ENCODE data around the gene NME7. TPM values are rescaled to one million over a fixed set of nuclear protein-coding genes. Genes with fewer than 3 reads are reported as not detected.

Gene NME7
- total and polyA plus RNA-seq, 7 donors = 4.4 to 39.9 (median 20.1) TPM

DNA sequence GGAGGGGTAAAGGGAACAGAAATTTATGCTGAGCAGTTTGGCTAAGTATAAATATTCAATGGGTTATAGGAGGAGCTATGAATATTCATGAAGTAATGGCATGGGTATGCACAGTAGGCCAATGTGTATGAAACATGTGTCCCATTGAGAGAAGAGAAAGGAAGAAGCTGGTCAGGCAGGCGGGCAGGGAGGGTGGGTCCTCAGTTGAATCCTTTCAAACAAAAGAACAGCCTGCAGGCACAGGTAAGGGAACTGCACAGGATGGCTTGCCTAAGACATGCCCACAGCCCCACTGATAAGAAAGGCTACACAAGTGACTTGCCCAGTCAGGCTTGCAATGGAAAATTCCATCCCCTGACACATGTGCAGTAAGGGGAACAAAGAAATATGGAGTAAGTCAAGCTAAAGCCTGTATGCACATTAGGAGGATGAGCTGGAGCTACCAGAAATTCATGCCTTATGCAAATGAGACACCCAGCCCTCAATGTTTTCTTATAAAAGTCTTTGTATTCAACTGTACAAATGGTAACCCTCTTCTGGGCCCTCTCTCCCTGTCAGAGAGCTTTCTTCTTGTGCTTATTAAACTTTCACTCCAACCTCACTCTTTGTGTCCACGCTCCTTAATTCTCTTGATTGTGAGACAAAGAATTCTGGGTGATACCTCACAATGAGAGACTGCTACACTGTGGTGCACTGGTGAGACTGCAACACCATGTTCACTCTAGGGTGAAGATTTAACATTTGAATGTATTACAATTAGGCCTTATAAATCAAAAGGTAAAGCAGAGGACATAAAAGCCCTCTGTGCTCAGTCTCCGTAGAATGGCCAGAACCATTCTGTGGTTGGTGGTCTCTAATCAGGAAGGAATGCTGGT is 164.6 kb downstream of the NME7 start:
- 95% methylated on average over 3 of the region's 3 CpGs for WGBS, 2 donors
- DNase-seq = no peak
- no peaks in the 10 kb centered on the region for H3K9me3 ChIP-seq
- intact Hi-C loops (cut with DNase I) = loop anchor here (10.0 kb wide), 1 partner anchor 598 kb away; no protein-coding TSS in a partner anchor
- no peak overlapping the region for H3K4me3 ChIP-seq
- H3K27ac ChIP-seq = no peak overlapping the region
- no peaks in the 10 kb centered on the region for H3K27me3 ChIP-seq
- H3K36me3 ChIP-seq = no peaks in the 10 kb centered on the region
- H3K4me1 ChIP-seq = peaks cover 0 to 10% (median 4%) of the 10 kb centered on the region in 4 donors
- TF ChIP-seq EP300 (IDR thresholded peaks at IDR 0.05) = no peak
- no peak for TF ChIP-seq POLR2A (IDR thresholded peaks at IDR 0.05)
- TF ChIP-seq POLR2AphosphoS5 (IDR thresholded peaks at IDR 0.05) = no peak
- TF ChIP-seq, protein P1, sequence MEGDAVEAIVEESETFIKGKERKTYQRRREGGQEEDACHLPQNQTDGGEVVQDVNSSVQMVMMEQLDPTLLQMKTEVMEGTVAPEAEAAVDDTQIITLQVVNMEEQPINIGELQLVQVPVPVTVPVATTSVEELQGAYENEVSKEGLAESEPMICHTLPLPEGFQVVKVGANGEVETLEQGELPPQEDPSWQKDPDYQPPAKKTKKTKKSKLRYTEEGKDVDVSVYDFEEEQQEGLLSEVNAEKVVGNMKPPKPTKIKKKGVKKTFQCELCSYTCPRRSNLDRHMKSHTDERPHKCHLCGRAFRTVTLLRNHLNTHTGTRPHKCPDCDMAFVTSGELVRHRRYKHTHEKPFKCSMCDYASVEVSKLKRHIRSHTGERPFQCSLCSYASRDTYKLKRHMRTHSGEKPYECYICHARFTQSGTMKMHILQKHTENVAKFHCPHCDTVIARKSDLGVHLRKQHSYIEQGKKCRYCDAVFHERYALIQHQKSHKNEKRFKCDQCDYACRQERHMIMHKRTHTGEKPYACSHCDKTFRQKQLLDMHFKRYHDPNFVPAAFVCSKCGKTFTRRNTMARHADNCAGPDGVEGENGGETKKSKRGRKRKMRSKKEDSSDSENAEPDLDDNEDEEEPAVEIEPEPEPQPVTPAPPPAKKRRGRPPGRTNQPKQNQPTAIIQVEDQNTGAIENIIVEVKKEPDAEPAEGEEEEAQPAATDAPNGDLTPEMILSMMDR (IDR thresholded peaks at IDR 0.05) = no peak

GRCh38 chr1:169201084-169201619 is 166.4 kb downstream of the NME7 start:
- no peak for DNase-seq
- H3K36me3 ChIP-seq = no peaks in the 10 kb centered on the region
- H3K9me3 ChIP-seq = no peaks in the 10 kb centered on the region
- 96 to 97% methylated on average over 5 of the region's 5 CpGs for WGBS, 2 donors
- H3K27me3 ChIP-seq = no peaks in the 10 kb centered on the region
- H3K4me3 ChIP-seq = no peak overlapping the region
- TF ChIP-seq POLR2A (IDR thresholded peaks at IDR 0.05) (no peak), POLR2AphosphoS5 (IDR thresholded peaks at IDR 0.05) (no peak), EP300 (IDR thresholded peaks at IDR 0.05) (no peak)
- TF ChIP-seq, protein P1 (IDR thresholded peaks at IDR 0.05) = no peak
- no peaks in the 10 kb centered on the region for H3K4me1 ChIP-seq
- no peak overlapping the region for H3K27ac ChIP-seq
- intact Hi-C loops (cut with DNase I) = loop anchor here (10.0 kb wide), 1 partner anchor 596 kb away; no protein-coding TSS in a partner anchor

GRCh38 chr1:169200319-169200718 is 167.3 kb downstream of the NME7 start:
- Histone ChIP-seq H3K27ac (no peak overlapping the region), H3K4me1 (no peaks in the 10 kb centered on the region), H3K36me3 (no peaks in the 10 kb centered on the region), H3K9me3 (no peaks in the 10 kb centered on the region), H3K4me3 (no peak overlapping the region), H3K27me3 (no peaks in the 10 kb centered on the region)
- TF ChIP-seq, protein P1 (IDR thresholded peaks at IDR 0.05) = no peak
- DNase-seq = no peak
- intact Hi-C loops (cut with DNase I) = loop anchor here (10.0 kb wide), 1 partner anchor 596 kb away; no protein-coding TSS in a partner anchor

GRCh38 chr1:169196581-169196980 is 171.0 kb downstream of the NME7 start:
- 94 to 98% methylated on average over 3 of the region's 3 CpGs for WGBS, 2 donors
- Histone ChIP-seq H3K27me3 (no peaks in the 10 kb centered on the region), H3K36me3 (no peaks in the 10 kb centered on the region), H3K4me1 (no peaks in the 10 kb centered on the region), H3K4me3 (no peak overlapping the region), H3K9me3 (no peaks in the 10 kb centered on the region), H3K27ac (no peak overlapping the region)
- no peak for DNase-seq
- TF ChIP-seq, protein P1 (IDR thresholded peaks at IDR 0.05) = no peak
- TF ChIP-seq POLR2A (IDR thresholded peaks at IDR 0.05) (no peak), POLR2AphosphoS5 (IDR thresholded peaks at IDR 0.05) (no peak), EP300 (IDR thresholded peaks at IDR 0.05) (no peak)
- intact Hi-C loops (cut with DNase I) = no loop called here

Data from sigmoid colon (tissue), 7 donors.